Neuronal stem cell (in vitro differentiated cells): ENCODE results near the gene MEN1.

Source experiments
- DNase-seq: peaks from one replicate; pipeline ENCODE4 v3.0.0-alpha.2; 2013; ENCODE audit warnings: low spot score
- H2AFZ ChIP-seq: one replicate; pipeline ENCODE4 v1.6.1; 2013; ENCODE audit warnings: mild to moderate bottlenecking, low read length, inconsistent platforms
- H2AK5ac ChIP-seq: 2 replicates; pipeline ENCODE4 v1.6.1; 2013; ENCODE audit warnings: low read depth, mild to moderate bottlenecking, inconsistent platforms, low read length, moderate library complexity, mixed read lengths
- H2BK120ac ChIP-seq: 2 replicates; pipeline ENCODE4 v1.6.1; 2013; ENCODE audit warnings: low read depth, mild to moderate bottlenecking, inconsistent platforms, low read length, moderate library complexity, mixed read lengths
- H2BK12ac ChIP-seq: one replicate; pipeline ENCODE4 v1.6.1; 2013; ENCODE audit warnings: low read length, inconsistent platforms
- H2BK15ac ChIP-seq: 2 replicates; pipeline ENCODE4 v1.6.1; 2013; ENCODE audit warnings: mild to moderate bottlenecking, low read length, inconsistent platforms, mixed read lengths
- H2BK5ac ChIP-seq: one replicate; pipeline ENCODE4 v1.6.1; 2013; ENCODE audit warnings: inconsistent platforms, mild to moderate bottlenecking, low read length, moderate library complexity
- H3K14ac ChIP-seq: one replicate; pipeline ENCODE4 v1.6.1; 2013; ENCODE audit warnings: low read length, inconsistent platforms
- H3K18ac ChIP-seq: 2 replicates; pipeline ENCODE4 v1.6.1; 2013; ENCODE audit warnings: low read length, inconsistent platforms
- H3K23ac ChIP-seq: 2 replicates; pipeline ENCODE4 v1.6.1; 2013; ENCODE audit warnings: low read depth, mild to moderate bottlenecking, mixed read lengths, low read length, inconsistent platforms; ENCODE audit not compliant: poor library complexity
- H3K27ac ChIP-seq: replicated peaks from 3 replicates; pipeline ENCODE4 v1.5.1; 2013; ENCODE audit warnings: low read length, inconsistent platforms
- H3K27me3 ChIP-seq, 3 experiments: 2 replicates each; pipeline ENCODE4 v1.6.1; 2013; ENCODE audit warnings: low read length in 3 of 3, mild to moderate bottlenecking in 2 of 3, inconsistent platforms in 1 of 3, low read depth in 1 of 3, mixed read lengths in 1 of 3, moderate library complexity in 1 of 3; ENCODE audit not compliant: control insufficient read depth in 3 of 3, insufficient read depth in 3 of 3
- H3K36me3 ChIP-seq, 2 donors: replicated peaks in 1 of 2; 2 replicates each; pipeline ENCODE4 v1.6.1; 2013; ENCODE audit warnings: low read length in 2 of 2; ENCODE audit not compliant: control insufficient read depth in 2 of 2, insufficient read depth in 2 of 2
- H3K4ac ChIP-seq: 2 replicates; pipeline ENCODE4 v1.6.1; 2013; ENCODE audit warnings: inconsistent platforms, mild to moderate bottlenecking, low read length, moderate library complexity
- H3K4me1 ChIP-seq, 2 donors: 1 replicate in 1 of 2; 2 replicates in 1 of 2; pipeline ENCODE4 v1.6.1; 2013; ENCODE audit warnings: low read length in 2 of 2, low read depth in 1 of 2; ENCODE audit not compliant: control insufficient read depth in 2 of 2, insufficient read depth in 1 of 2
- H3K4me2 ChIP-seq: one replicate; pipeline ENCODE4 v1.6.1; 2013; ENCODE audit warnings: mild to moderate bottlenecking, low read length, inconsistent platforms; ENCODE audit not compliant: insufficient read depth, poor library complexity, severe bottlenecking
- H3K4me3 ChIP-seq, 2 donors: 2 replicates each; pipeline ENCODE4 v1.5.1; 2013; ENCODE audit warnings: low read length in 2 of 2, mild to moderate bottlenecking in 2 of 2, inconsistent platforms in 1 of 2, moderate library complexity in 1 of 2
- H3K79me1 ChIP-seq: one replicate; pipeline ENCODE4 v1.6.1; 2013; ENCODE audit warnings: low read depth, mild to moderate bottlenecking, inconsistent platforms, low read length, moderate library complexity
- H3K9ac ChIP-seq: one replicate; pipeline ENCODE4 v1.6.1; 2013; ENCODE audit warnings: mild to moderate bottlenecking, low read depth, low read length, inconsistent platforms; ENCODE audit not compliant: poor library complexity
- H3K9me3 ChIP-seq, 2 donors: replicated peaks in 1 of 2; 2 replicates each; pipeline versions ENCODE3 to v1.6.1; 2013; ENCODE audit warnings: low read length in 2 of 2, mild to moderate bottlenecking in 2 of 2, inconsistent platforms in 1 of 2, low read depth in 1 of 2, mixed read lengths in 1 of 2, moderate library complexity in 1 of 2; ENCODE audit not compliant: control insufficient read depth in 2 of 2, insufficient read depth in 1 of 2
- H4K8ac ChIP-seq: one replicate; pipeline ENCODE4 v1.6.1; 2013; ENCODE audit warnings: low read depth, mild to moderate bottlenecking, inconsistent platforms, low read length, moderate library complexity
- H4K91ac ChIP-seq: one replicate; pipeline ENCODE4 v1.6.1; 2013; ENCODE audit warnings: low read length, low read depth, mild to moderate bottlenecking, inconsistent platforms; ENCODE audit not compliant: poor library complexity
- WGBS, 2 donors: extraction: QIAGEN DNeasy Blood & Tissue Kit; methylation state at CpG; one replicate each; pipeline ENCODE4 v1.1.7; 2013; ENCODE audit warnings: missing lambda C conversion rate in 2 of 2, mixed read lengths in 1 of 2; ENCODE audit not compliant: insufficient read length in 2 of 2, insufficient replicate concordance in 1 of 2; ENCODE audit errors: extremely low coverage in 2 of 2; 5-methylcytosine and 5-hydroxymethylcytosine counted together

Gene MEN1

DNA sequence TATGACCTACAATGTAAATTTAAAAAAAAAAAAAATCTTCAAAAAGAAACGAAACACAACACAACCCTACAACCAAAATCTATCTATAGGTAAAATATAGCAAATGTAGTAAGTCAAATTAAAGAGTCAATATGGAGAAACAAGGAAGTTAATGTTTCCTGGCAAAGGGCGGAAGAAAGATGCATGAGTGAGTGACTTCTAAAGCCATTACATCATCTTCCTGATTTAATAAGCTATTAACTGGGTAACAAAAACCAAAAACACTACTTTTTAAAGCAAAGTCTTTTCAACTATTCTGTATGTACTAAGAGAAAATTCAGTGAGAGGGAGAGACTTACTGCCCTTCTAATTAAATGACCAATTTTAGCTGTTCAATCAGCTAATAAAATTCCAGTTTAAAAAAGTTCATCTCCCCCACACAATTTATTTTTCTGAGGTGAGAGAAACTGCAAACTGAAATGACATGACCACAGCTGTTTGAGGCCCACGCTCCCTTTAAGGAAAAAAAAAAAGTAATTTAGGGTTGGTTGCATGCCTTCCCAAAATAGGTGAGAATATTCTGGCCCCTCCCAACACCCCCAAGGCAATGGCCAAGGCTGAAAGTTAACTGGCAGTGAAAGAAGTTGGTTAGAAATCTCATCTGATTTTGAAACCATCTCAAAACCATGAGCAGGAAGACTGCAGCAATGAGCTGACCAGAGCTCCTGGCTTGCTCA is 37.9 kb downstream of the MEN1 start:
- H3K9me3 ChIP-seq, result no peaks in the 10 kb centered on the region
- H2BK15ac ChIP-seq, result no peak overlapping the region
- no peak overlapping the region for H2AFZ ChIP-seq
- no peak overlapping the region for H4K8ac ChIP-seq
- H2AK5ac ChIP-seq, result no peak overlapping the region
- no peak overlapping the region for H3K23ac ChIP-seq
- no peak overlapping the region for H3K4ac ChIP-seq
- no peak overlapping the region for H2BK120ac ChIP-seq
- peaks cover 77 to 100% of the 10 kb centered on the region in 2 donors for H3K36me3 ChIP-seq
- H3K27me3 ChIP-seq, result no peaks in the 10 kb centered on the region
- H3K9ac ChIP-seq, result no peak overlapping the region
- no peak overlapping the region for H3K4me2 ChIP-seq
- H3K4me1 ChIP-seq, result peaks cover 5 to 6% of the 10 kb centered on the region in 2 donors
- H3K14ac ChIP-seq, result no peak overlapping the region
- H3K79me1 ChIP-seq, result peaks cover 12% of the 10 kb centered on the region
- no peak overlapping the region for H3K4me3 ChIP-seq
- H3K18ac ChIP-seq, result no peak overlapping the region
- no peak overlapping the region for H3K27ac ChIP-seq
- H4K91ac ChIP-seq, result no peak overlapping the region
- DNase-seq, result no peak
- H2BK5ac ChIP-seq, result no peak overlapping the region
- no peak overlapping the region for H2BK12ac ChIP-seq
- no CpG with 5 or more reads among the region's 3 CpGs for WGBS, 2 donors

DNA sequence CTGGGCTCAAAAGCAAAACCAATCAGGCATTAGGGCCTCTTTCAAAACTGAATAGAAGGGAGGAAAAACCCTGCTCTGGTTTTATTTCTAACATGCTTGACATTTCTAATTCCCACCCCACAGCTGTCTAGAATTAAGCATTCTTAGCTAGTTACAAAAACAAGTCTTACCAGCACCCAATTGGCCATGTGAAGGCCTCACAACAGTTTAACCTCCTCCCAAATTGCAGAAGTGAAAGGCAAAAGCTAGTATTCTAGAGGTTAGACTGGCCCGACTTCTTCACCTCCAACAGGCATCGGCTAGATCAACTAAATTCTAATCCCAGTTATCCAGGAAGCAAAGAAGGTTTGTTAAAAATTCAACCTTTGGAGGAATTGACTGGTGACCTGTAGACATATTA is 38.5 kb downstream of the MEN1 start:
- Histone ChIP-seq H2BK15ac (no peak overlapping the region), H2BK12ac (no peak overlapping the region), H3K9me3 (no peaks in the 10 kb centered on the region), H3K4me1 (peaks cover 3 to 6% of the 10 kb centered on the region in 2 donors), H4K8ac (no peak overlapping the region), H2BK5ac (no peak overlapping the region), H3K27ac (no peak overlapping the region), H3K79me1 (peaks cover 14% of the 10 kb centered on the region), H3K9ac (no peak overlapping the region), H3K27me3 (no peaks in the 10 kb centered on the region), H4K91ac (no peak overlapping the region), H3K36me3 (peaks cover 79 to 100% of the 10 kb centered on the region in 2 donors), H2AFZ (no peak overlapping the region), H3K4me2 (no peak overlapping the region), H3K14ac (no peak overlapping the region), H3K4me3 (no peak overlapping the region), H3K4ac (no peak overlapping the region), H2AK5ac (no peak overlapping the region), H2BK120ac (no peak overlapping the region), H3K23ac (no peak overlapping the region), H3K18ac (no peak overlapping the region)
- WGBS, 2 donors, result no CpG with 5 or more reads among the region's 2 CpGs
- no peak for DNase-seq

DNA sequence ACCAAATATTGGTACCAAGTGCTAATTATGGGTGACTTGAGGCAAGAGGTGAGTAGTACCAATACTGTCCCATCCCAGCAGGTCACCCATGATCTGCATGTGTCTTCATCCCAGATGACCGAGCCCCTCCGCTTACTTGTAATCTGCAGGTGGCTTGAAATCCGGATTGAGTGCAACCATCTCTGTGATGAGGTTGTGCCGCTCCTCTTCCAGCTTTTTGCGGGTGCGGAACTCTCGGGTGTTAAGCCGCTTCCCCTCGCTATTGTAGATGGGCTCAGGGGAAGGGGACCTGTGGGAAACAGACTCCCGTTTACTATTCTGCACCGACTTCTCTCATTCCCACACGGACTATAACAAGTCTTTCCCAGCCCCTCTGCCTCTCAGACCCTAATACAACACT is 40.2 kb downstream of the MEN1 start:
- peaks cover 74 to 99% of the 10 kb centered on the region in 2 donors for H3K36me3 ChIP-seq
- H2BK15ac ChIP-seq, result no peak overlapping the region
- H3K9me3 ChIP-seq, result no peaks in the 10 kb centered on the region
- no peak for DNase-seq
- no peak overlapping the region for H3K23ac ChIP-seq
- H3K4me1 ChIP-seq, result peaks cover 2 to 4% of the 10 kb centered on the region in 2 donors
- H3K27me3 ChIP-seq, result no peaks in the 10 kb centered on the region
- no CpG with 5 or more reads among the region's 12 CpGs for WGBS, 2 donors
- no peak overlapping the region for H4K8ac ChIP-seq
- H3K9ac ChIP-seq, result no peak overlapping the region
- no peak overlapping the region for H4K91ac ChIP-seq
- H3K79me1 ChIP-seq, result peaks cover 17% of the 10 kb centered on the region
- no peak overlapping the region for H2BK12ac ChIP-seq
- H3K4me2 ChIP-seq, result no peak overlapping the region
- H3K27ac ChIP-seq, result no peak overlapping the region
- H2AK5ac ChIP-seq, result no peak overlapping the region
- H3K4me3 ChIP-seq, result no peak overlapping the region
- no peak overlapping the region for H2AFZ ChIP-seq
- no peak overlapping the region for H2BK5ac ChIP-seq
- H3K18ac ChIP-seq, result no peak overlapping the region
- no peak overlapping the region for H2BK120ac ChIP-seq
- no peak overlapping the region for H3K4ac ChIP-seq
- no peak overlapping the region for H3K14ac ChIP-seq

DNA sequence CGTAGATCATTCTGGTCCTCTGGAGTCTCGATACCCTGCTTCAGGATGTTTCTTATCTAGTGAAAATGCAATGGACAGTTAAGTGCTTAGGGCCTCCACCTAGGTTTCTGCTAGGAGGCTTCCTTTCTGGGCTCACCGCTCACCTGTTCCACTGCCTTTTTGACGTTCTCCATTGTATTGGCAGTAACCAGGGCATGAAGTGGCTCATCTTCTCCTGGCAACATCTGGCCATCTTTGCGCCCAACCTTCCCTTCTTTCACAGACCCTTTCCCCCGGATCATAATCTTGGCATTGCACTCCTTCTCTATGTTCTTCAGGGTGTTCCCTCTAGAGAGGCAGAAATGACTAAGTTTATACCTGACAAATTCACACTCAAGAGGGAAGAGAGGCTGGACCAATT is 41.1 kb downstream of the MEN1 start:
- no peaks in the 10 kb centered on the region for H3K9me3 ChIP-seq
- H3K4ac ChIP-seq, result no peak overlapping the region
- H3K4me2 ChIP-seq, result no peak overlapping the region
- H2AFZ ChIP-seq, result no peak overlapping the region
- H4K8ac ChIP-seq, result no peak overlapping the region
- no peak overlapping the region for H2AK5ac ChIP-seq
- no peak overlapping the region for H2BK15ac ChIP-seq
- H3K27ac ChIP-seq, result no peak overlapping the region
- no peak overlapping the region for H2BK120ac ChIP-seq
- no peak overlapping the region for H3K18ac ChIP-seq
- WGBS, 2 donors, result no CpG with 5 or more reads among the region's 6 CpGs
- H3K4me3 ChIP-seq, result no peak overlapping the region
- no peaks in the 10 kb centered on the region for H3K27me3 ChIP-seq
- peaks cover 74 to 99% of the 10 kb centered on the region in 2 donors for H3K36me3 ChIP-seq
- DNase-seq, result no peak
- H2BK5ac ChIP-seq, result no peak overlapping the region
- no peak overlapping the region for H4K91ac ChIP-seq
- no peak overlapping the region for H3K14ac ChIP-seq
- peaks cover 16% of the 10 kb centered on the region for H3K79me1 ChIP-seq
- H3K23ac ChIP-seq, result no peak overlapping the region
- peaks cover 8 to 11% of the 10 kb centered on the region in 2 donors for H3K4me1 ChIP-seq
- no peak overlapping the region for H3K9ac ChIP-seq
- H2BK12ac ChIP-seq, result no peak overlapping the region
